Suprapubic skin (tissue), 3 donors: Measurements from ENCODE around the gene ADD2.

Experiments
- POLR2AphosphoS5 ChIP-seq, 3 donors: sonication (generic); formaldehyde crosslinking; IDR thresholded peaks; one replicate each; pipeline ENCODE4 v1.6.1; 2017; ENCODE audit warnings: antibody characterized with exemption in 3 of 3
- TF ChIP-seq, protein P1 (sequence below), 2 donors: fragments of 200-600 bp in 1 of 2; fragments of 450-650 bp in 1 of 2; sonication (generic) in 1 of 2; IDR thresholded peaks; one replicate each; pipeline ENCODE4 v1.5.1; 2016 to 2019; ENCODE audit warnings: antibody characterized with exemption in 2 of 2, mild to moderate bottlenecking in 1 of 2, moderate library complexity in 1 of 2

DNA sequence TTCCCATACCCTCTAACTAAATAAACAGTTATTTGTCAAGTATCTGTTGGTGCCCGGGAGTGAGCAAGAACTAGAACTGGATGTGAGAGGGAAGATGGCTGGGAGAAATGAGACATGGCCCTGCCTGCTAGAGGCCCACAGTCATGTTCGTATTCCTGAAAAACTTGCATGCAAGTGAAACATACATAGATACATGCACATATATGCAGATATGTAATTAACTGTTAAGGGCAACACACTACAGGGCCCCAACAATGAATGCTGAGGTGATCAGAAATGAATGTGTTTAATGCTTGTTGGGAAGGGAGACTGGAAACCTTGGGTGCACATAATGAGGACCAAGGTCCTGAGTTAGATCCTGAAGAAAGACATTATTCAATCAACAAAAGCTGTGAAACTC, 49.8 kb downstream of the ADD2 start:
- TF ChIP-seq, protein P1, sequence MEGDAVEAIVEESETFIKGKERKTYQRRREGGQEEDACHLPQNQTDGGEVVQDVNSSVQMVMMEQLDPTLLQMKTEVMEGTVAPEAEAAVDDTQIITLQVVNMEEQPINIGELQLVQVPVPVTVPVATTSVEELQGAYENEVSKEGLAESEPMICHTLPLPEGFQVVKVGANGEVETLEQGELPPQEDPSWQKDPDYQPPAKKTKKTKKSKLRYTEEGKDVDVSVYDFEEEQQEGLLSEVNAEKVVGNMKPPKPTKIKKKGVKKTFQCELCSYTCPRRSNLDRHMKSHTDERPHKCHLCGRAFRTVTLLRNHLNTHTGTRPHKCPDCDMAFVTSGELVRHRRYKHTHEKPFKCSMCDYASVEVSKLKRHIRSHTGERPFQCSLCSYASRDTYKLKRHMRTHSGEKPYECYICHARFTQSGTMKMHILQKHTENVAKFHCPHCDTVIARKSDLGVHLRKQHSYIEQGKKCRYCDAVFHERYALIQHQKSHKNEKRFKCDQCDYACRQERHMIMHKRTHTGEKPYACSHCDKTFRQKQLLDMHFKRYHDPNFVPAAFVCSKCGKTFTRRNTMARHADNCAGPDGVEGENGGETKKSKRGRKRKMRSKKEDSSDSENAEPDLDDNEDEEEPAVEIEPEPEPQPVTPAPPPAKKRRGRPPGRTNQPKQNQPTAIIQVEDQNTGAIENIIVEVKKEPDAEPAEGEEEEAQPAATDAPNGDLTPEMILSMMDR (IDR thresholded peaks at IDR 0.05) = no peak
- no peak for TF ChIP-seq POLR2AphosphoS5 (IDR thresholded peaks at IDR 0.05)
